ENCODE results near the gene ESPN.
"Not testable (repeated sequence)": the region's sequence is repeated elsewhere in the genome, so short reads cannot be mapped to it uniquely, and the experiment has no call there.

Gene ESPN

DNA sequence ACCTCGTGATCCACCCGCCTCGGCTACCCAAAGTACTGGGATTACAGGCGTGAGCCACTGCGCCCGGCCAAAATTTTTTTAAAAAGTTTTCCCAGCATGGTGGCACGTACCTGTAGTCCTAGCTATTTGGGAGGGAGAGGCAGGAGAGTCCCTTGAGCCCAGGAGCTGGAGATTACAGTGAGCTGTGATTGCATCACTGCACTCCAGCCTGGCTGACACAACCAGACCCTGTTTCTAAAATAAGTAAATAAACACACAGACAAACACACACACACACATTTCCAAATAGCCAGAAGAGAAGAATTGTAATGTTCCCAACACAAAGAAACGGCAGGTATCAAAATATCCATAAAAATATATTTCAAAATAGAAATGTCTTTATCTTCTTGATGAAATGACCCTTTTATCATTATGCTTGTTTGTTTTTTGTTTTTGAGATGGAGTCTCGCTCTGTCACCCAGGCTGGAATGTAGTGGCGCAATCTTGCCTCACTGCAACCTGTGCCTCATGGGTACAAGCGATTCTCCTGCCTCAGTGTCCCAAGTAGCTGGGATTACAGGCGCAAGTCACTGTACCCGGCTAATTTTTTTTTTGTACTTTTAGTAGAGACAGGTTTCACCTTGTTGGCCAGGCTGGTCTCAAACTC lies 14.2 kb upstream of the ESPN start:
- no peak for DNase-seq

- no peak for DNase-seq
Measured at GRCh38 chr1:6412896-6413295, 11.7 kb upstream of the ESPN start.

DNA sequence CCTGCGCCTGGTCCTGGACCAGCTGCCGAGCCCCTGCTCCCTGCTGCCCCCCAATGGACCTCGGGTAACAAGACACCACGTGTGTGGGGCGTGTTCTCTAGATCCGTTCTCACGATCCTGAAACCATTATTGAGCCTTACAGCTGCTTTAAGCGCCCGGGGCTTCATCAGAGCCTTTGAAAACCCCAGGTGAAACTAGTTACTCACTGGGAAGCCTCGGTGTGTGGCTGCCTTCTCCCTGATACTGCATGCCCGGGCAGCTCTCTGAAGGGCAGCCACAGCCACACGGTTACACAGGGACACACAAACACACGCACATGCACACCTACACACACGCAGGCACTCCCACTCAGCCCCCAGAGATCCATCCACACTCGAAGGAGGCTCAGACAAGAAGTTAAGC lies 10.1 kb upstream of the ESPN start:
- DNase-seq: no peak

DNA sequence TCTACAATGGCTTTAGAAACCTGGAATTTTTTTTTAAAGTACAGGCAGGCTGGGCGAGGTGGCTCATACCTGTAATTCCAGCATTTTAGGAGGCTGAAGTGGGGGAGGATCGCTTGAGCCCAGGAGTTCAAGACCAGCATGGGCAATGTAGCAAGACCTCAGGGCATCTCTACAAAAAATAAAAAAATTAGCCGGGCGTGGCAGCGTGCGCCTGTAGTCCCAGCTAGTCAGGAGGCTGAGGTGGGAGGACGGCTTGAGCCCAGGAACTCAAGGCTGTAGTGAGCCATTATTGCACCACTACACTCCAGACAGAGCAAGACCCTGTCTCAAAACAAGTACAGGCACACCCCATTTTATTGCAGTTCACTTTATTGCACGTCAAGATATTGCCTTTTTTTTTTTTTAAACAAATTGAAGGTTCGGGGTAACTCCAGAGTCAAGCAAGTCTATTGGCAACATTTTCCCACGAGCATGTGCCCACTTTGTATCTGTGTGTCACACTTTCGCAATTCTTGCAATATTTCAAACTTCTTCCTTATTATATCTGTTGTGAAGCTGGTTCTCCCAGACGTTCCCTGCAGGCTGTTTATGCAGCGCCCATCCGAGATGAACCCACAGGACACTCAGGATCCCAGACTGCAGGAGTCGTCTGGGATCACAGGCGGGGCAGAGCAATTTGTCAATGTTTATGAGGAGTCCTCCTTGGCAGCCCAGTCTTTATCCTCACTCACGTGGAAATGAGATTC lies 9.5 kb upstream of the ESPN start:
- DNase-seq: no peak

GRCh38 chr1:6416295-6416656 lies 8.3 kb upstream of the ESPN start:
- no peak for DNase-seq

- no peak for DNase-seq
Measured at GRCh38 chr1:6416906-6417305, 7.7 kb upstream of the ESPN start.

DNA sequence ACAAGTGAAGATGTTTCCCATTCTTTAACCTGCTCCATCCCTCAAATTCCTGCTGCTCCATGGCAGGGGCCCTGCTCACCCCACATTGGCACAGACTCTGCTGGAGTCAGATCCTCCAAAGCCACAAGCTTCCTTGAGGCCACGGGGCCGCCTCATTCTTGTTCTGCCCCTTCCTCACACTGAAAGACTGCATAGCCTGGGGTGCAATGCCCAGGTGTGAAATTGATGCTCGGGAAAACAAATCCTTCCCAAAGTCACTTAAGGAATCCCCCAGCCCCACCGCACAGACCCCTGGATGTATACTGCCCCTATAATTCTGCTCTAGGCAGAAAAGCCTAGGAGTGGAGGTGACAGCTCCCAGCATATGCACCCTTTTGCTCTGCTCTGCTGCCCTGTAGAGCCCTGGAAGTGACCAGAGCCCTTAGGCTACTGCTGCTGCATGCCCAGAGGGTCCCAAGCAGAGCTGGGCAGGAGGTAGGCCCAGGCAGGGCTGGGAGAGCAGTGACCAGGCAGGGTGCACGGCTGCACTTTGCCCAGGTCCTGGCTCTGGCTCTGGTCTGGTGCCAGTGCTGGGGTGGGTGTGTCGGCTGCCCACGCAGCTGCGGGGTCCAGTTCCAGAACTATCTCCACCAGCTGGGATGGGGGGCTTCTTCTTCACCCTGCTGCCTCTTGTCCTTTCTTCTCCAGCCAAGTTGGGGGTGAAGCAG lies 6.5 kb upstream of the ESPN start:
- no peak for DNase-seq

DNA sequence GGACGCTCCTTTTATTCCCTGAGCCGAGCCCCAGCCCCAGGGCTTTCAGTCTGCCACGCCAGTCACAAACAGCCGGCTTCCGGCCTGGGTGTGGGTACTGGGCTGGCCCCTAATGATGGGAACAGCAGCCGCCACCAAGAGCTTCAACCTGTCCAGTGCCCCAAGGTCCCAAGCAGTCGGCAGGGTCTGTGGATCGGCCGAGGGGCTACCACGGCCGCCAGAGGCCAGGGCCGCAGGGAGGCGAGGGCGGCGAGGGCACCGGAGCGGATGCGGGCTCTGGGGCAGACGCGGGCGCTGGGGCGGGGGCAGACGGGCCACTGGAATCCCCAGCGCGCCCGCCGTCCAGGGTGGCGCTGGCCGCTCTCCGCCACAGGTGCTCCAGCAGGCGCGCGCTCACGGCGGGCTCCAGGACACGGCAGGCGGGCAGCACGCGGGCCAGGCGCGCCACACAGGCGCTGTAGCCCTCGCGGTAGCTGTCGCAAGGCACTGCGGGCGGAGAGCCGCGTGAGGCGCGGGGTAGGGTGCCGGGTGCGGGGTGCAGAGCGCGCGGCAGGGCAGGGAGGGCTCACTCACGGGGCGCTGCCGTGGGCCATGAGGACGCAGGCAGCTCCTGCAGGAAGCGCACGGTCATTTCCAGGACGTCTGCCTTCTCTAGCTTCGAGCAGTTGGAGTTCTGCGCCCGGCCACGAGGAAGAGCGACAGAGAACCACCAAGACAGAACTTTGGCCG lies 5.7 kb upstream of the ESPN start:
- DNase-seq: no peak

DNA sequence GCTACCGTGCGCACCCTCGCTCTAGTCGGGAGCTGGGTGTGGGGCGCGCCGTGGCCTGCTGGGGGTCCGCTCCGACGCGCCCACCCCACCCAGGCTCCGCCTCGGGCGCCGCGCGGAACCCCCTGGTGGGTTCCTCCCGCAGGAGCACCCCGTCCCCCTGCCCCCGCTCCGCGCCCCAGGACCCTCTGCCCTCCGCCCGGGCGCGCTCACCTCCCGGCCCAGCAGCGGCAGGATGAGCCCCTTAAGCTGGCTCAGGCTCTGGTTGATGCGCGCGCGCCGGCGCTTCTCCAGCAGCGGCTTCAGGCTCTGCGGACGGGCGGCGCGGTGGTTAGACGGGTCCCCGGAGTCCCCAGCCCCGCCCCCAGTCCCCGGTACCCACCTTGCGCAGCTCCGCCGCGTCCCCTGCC lies 5.2 kb upstream of the ESPN start:
- no peak for DNase-seq

- no peak for DNase-seq
Measured at GRCh38 chr1:6419804-6420453, 4.6 kb upstream of the ESPN start, which contains the start of gene HES2. Gene HES2 (minus strand): TSS chr1:6419919. CDS start chr1:6419820, 99 bp downstream.

DNA sequence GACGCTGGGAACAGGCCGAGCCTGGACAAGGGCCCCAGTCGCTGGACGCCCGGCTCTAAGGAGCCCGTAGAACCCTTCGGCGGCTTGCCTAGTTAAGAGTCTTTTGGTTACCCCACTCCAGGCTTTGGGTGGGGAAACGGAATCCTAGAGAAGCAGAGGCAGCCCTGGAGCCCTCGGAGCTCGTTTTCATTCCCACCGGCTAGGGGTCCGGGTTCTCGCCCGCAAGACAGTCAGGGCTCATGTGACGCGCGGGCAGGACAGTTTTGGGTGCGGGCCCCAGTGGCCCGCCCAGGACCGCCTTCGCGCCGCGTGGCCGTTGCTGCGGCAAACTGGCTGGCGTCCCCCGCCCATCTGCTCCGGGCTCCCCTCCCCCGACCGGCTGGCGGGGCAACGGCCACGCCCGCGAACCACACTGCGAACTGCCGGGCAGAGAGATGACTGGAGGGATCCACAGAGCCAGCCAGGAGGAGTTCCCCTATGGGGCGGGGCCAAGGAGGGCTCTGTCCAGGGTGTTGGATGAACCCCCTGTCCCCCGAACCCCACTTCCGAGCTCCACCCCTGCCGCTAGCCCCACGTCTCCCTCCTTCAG lies 4.0 kb upstream of the ESPN start:
- DNase-seq: no peak

- no peak for DNase-seq
Measured at GRCh38 chr1:6421266-6421665, 3.3 kb upstream of the ESPN start.

- peak in 4 of 5 donors; percentile 56 to 65 (median 61) for DNase-seq
Measured at GRCh38 chr1:6423321-6423999, 1.1 kb upstream of the ESPN start.

DNA sequence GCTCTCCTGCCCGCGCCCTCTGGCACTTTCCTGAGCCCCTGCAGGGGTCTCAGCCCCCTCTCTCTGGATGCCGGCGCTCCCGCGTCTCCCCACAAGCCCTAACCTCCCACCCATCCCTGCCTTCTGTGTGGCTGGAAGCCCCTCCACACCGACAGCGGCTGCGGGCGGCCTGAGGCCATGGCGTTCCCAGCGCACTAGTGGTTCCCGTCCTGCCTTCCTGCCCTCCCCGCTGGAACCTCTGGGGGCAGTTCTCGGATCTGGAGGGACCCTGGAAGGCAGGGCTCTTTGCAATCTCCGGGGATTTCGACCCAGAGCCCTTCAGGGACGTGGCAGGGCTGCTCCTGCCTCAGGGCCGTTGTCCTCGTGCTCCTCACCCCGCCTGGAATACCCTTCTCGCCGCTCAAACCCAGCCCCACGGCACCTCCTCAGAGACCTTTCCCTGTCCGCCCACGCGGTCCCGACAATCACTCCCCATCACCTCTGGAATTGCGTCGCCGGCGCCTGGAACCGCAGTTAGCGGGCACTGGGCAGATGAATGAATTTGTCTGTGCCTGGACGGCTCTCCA lies 493 bp upstream of the ESPN start:
- DNase-seq: no peak

- no peak for DNase-seq
Measured at GRCh38 chr1:6425658-6426057, 1.1 kb downstream of the ESPN start.

DNA sequence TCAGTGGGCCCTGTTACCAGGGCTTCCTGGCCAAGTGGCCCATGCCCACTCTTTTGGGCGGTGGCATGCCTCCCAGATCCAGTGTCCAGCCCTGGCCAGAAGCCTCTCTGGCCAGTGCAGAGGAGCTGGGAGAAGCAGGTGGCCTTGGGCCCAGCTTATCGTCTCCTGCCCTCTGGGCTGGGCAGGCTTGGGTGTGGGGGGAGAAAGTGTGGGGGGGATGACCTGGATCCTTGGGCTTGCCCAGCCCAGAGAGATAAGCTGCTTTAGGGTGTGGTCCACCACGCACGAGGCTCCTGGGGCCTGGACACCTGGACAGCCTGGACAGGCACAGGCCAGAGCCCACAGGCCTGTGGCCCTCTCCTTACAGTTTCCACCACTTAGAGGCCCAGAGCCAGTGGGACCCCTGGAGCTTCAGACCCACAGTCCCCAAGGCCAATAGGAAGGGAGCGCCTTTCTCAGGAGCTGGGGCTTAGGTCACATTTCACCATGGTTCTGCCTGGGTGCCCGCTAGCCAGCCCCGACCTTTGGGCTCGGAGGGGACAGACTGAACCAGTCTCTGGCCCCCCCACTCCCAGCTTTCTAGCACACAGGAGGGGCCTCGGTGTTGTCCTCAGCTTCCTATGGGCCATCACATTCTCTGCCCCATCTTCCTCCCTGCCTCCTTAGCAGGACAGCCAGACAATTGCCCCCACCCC lies 1.8 kb downstream of the ESPN start:
- DNase-seq: no peak

DNA sequence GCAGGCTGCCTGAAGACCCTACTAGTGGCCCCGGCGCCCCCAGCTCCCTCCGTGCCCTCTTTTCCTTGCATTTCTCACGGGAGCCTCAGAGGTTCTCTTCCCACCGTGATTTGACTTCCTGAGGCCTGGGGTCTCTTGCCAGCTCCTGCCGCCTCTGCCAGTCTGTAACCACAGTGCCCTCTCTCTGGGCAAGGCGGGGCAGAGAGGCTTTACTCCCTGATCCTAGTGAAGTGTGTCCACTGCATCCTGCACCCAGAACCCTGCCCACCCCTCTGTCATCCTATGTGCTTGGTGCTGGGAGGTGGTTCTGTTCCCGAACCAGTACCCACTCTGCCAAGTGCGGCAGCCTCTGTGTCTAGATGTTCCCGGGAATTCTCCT lies 2.4 kb downstream of the ESPN start:
- DNase-seq: no peak

GRCh38 chr1:6427441-6428390 lies 3.1 kb downstream of the ESPN start:
- DNase-seq: no peak

GRCh38 chr1:6428453-6428852 lies 3.9 kb downstream of the ESPN start:
- not testable (repeated sequence) for DNase-seq
